ENCODE measurements around the gene EPB41.
"Not testable (repeated sequence)": the region's sequence is repeated elsewhere in the genome, so short reads cannot be mapped to it uniquely, and the experiment has no call there.

EPB41 gene

GRCh38 chr1:28914228-28915030 lies at the start of gene EPB41:
EPB41 (plus strand) TSS chr1:28914569; CDS start chr1:28987438, 72,869 bp downstream.
- DNase-seq: peak; percentile 92 to 94

- DNase-seq: no peak
These were observed 49.7 kb upstream of the EPB41 start for GRCh38 chr1:28864695-28865094.

- DNase-seq: no peak
These were observed 48.2 kb upstream of the EPB41 start for GRCh38 chr1:28865997-28866650.

GRCh38 chr1:28867850-28868249 lies 46.5 kb upstream of the EPB41 start:
- no peak for DNase-seq

- DNase-seq: no peak
These were observed 44.4 kb upstream of the EPB41 start for GRCh38 chr1:28869952-28870351.

- DNase-seq: no peak
These were observed 42.6 kb upstream of the EPB41 start for GRCh38 chr1:28871631-28872401.

GRCh38 chr1:28875134-28875533 lies 39.2 kb upstream of the EPB41 start:
- DNase-seq: not testable (repeated sequence)

GRCh38 chr1:28877132-28877781 lies 37.1 kb upstream of the EPB41 start:
- DNase-seq: peak; percentile 79 to 83

GRCh38 chr1:28878796-28879195 lies 35.6 kb upstream of the EPB41 start:
- no peak for DNase-seq

GRCh38 chr1:28882009-28882628 lies 32.2 kb upstream of the EPB41 start:
- DNase-seq: peak; percentile 85 to 89

GRCh38 chr1:28883242-28883616 lies 31.1 kb upstream of the EPB41 start:
- no peak for DNase-seq

GRCh38 chr1:28885472-28885877 lies 28.9 kb upstream of the EPB41 start:
- DNase-seq: peak in 1 of 2 experiments; percentile 5

- DNase-seq: peak in 1 of 2 experiments; percentile 20
These were observed 28.2 kb upstream of the EPB41 start for GRCh38 chr1:28885977-28886730.

GRCh38 chr1:28886731-28887418 lies 27.5 kb upstream of the EPB41 start:
- DNase-seq: peak; percentile 91 to 92

GRCh38 chr1:28887419-28887834 lies 26.9 kb upstream of the EPB41 start:
- DNase-seq: peak; percentile 26 to 31

- DNase-seq: no peak
These were observed 26.3 kb upstream of the EPB41 start for GRCh38 chr1:28887835-28888682.

GRCh38 chr1:28888915-28889314 lies 25.5 kb upstream of the EPB41 start:
- no peak for DNase-seq

- DNase-seq: no peak
These were observed 25.0 kb upstream of the EPB41 start for GRCh38 chr1:28889357-28889756.

- no peak for DNase-seq
These were observed 23.9 kb upstream of the EPB41 start for GRCh38 chr1:28890435-28890834.

GRCh38 chr1:28890836-28891235 lies 23.5 kb upstream of the EPB41 start:
- no peak for DNase-seq

Measured in activated CD4-positive, alpha-beta T cell treated with anti-CD3 and anti-CD28 coated beads, Interleukin-2, amount 50 U/mL, for 48 hours (primary cell).